ENCODE data around the gene PSD4. TPM values are rescaled to one million over a fixed set of nuclear protein-coding genes. Genes with fewer than 3 reads are reported as not detected.

PSD4 gene
- total and polyA plus RNA-seq, 2 of the 4 experiments (the other 2 are of a cell fraction), result 0.36 to 0.70 TPM

- Histone ChIP-seq H3K27me3 (ENCODE audit: control insufficient read depth, insufficient read depth, low read length) (no peaks in the 10 kb centered on the region; the same call in 1 of the 2 replicates), H2AK9ac (replicated peaks; ENCODE audit: low read depth, low read length, poor library complexity) (no peak overlapping the region), H2BK5ac (ENCODE audit: low read depth, low read length, poor library complexity, severe bottlenecking) (no peak overlapping the region), H3K18ac (ENCODE audit: low read depth, low read length) (no peak overlapping the region), H3K9ac (ENCODE audit: low read depth, low read length) (no peak overlapping the region), H2BK20ac (ENCODE audit: low read depth, low read length) (no peak overlapping the region), H2AFZ (replicated peaks; ENCODE audit: low read length, poor library complexity) (no peak overlapping the region), H3K4ac (ENCODE audit: low read depth, low read length) (no peak overlapping the region), H3K4me1 (ENCODE audit: control insufficient read depth, insufficient read depth, low read length) (peaks cover 5% of the 10 kb centered on the region), H3K36me3 (ENCODE audit: control insufficient read depth, insufficient read depth, low read length) (no peaks in the 10 kb centered on the region), H4K5ac (ENCODE audit: low read depth, low read length) (no peak overlapping the region), H3K14ac (replicated peaks; ENCODE audit: low read depth, low read length) (no peak overlapping the region), H3K27ac (ENCODE audit: insufficient read depth, low read length) (no peak overlapping the region), H3K79me1 (ENCODE audit: low read depth in 1 of 2, low read length in 2 of 2) (no peaks in the 10 kb centered on the region), H4K91ac (ENCODE audit: insufficient read depth, low read depth, low read length) (no peak overlapping the region), H3K4me2 (ENCODE audit: low read depth, low read length) (no peak overlapping the region), H4K8ac (ENCODE audit: low read depth in 2 of 2, low read length in 2 of 2) (no peak overlapping the region), H4K20me1 (ENCODE audit: insufficient read depth, low read length) (no peaks in the 10 kb centered on the region), H3K23ac (ENCODE audit: low read depth, low read length) (no peak overlapping the region), H3K9me3 (ENCODE audit: control insufficient read depth, insufficient read depth, low read length) (no peaks in the 10 kb centered on the region), H2BK120ac (ENCODE audit: low read depth, low read length) (no peak overlapping the region), H3K4me3 (ENCODE audit: insufficient read depth, low read depth, low read length) (no peak overlapping the region), H2BK15ac (ENCODE audit: low read depth, low read length) (no peak overlapping the region), H3K9me1 (ENCODE audit: insufficient read depth, low read length) (no peaks in the 10 kb centered on the region), H3K56ac (ENCODE audit: extremely low read depth, insufficient read depth, low read length) (no peak overlapping the region), H2AK5ac (ENCODE audit: low read depth, low read length) (no peak overlapping the region)
- POLR2A ChIA-PET (ENCODE audit: unreplicated experiment), result no interaction called here
- WGBS, 2 experiments (ENCODE audit: extremely low coverage in 2 of 2, insufficient read length in 1 of 2), result 90% methylated on average over 2 of the region's 2 CpGs; no CpG with 5 or more reads in 1 of the 2 experiments
- BruUV-seq (replicated peaks), result no TSS peak
- in situ Hi-C loops (cut with MboI; ENCODE audit: low sequenced_read_pairs), result no loop called here
- CTCF ChIA-PET, result no interaction called here
- no peak for ATAC-seq (ENCODE audit: low read depth)
- intact Hi-C loops (cut with micrococcal nuclease), result no loop called here
- no peak for TF ChIP-seq CEBPB (IDR thresholded peaks at IDR 0.05; ENCODE audit: low read depth, low read length)
- TF ChIP-seq RAD21 (IDR thresholded peaks at IDR 0.05; ENCODE audit: low read length), result no peak
- TF ChIP-seq MAZ (IDR thresholded peaks at IDR 0.05; ENCODE audit: borderline replicate concordance, low read depth, low read length), result no peak
- TF ChIP-seq RCOR1 (IDR thresholded peaks at IDR 0.05; ENCODE audit: insufficient replicate concordance, low read length), result no peak
- TF ChIP-seq FOS (IDR thresholded peaks at IDR 0.05; ENCODE audit: low read depth, low read length), result no peak
- TF ChIP-seq USF2 (IDR thresholded peaks at IDR 0.05; ENCODE audit: low read depth, low read length), result no peak
- TF ChIP-seq SMC3 (IDR thresholded peaks at IDR 0.05; ENCODE audit: low read depth, low read length), result no peak
- no peak for TF ChIP-seq BHLHE40 (IDR thresholded peaks at IDR 0.05; ENCODE audit: low read depth, low read length)
- no peak for TF ChIP-seq RFX5 (IDR thresholded peaks at IDR 0.05; ENCODE audit: low read depth, low read length)
- TF ChIP-seq MAFK (IDR thresholded peaks at IDR 0.05; ENCODE audit: low read depth, low read length), result no peak
- no peak for TF ChIP-seq NFE2L2 (IDR thresholded peaks at IDR 0.05; ENCODE audit: low read depth, low read length)
- dilution Hi-C loops (cut with HindIII; ENCODE audit: low sequenced_read_pairs, unreplicated experiment), result no loop called here
- DNase-seq, result no peak
Measured at GRCh38 chr2:113216321-113216720, 42.5 kb downstream of the PSD4 start.
